ENCODE results near the gene COLQ. TPM values are rescaled to one million over a fixed set of nuclear protein-coding genes. Genes with fewer than 3 reads are reported as not detected.

The COLQ gene
- total and polyA plus RNA-seq, 4 donors = 0.27 to 2.6 (median 0.67) TPM

GRCh38 chr3:15498431-15499214 is 22.9 kb downstream of the COLQ start:
- no peaks in the 10 kb centered on the region for H3K4me1 ChIP-seq (ENCODE audit: control insufficient read depth in 4 of 4, insufficient read depth in 4 of 4, low read length in 3 of 4)
- H3K27ac ChIP-seq (ENCODE audit: low read depth in 1 of 2, low read length in 2 of 2) = no peak overlapping the region
- no peaks in the 10 kb centered on the region for H3K27me3 ChIP-seq (ENCODE audit: control insufficient read depth in 4 of 4, insufficient read depth in 4 of 4, low read length in 3 of 4)
- TF ChIP-seq RAD21 (IDR thresholded peaks at IDR 0.05) (no peak), HNF4G (IDR thresholded peaks at IDR 0.05) (no peak), ATF3 (IDR thresholded peaks at IDR 0.05) (no peak), JUND (IDR thresholded peaks at IDR 0.05) (no peak), YY1 (IDR thresholded peaks at IDR 0.05) (no peak)
- H3K9ac ChIP-seq (ENCODE audit: low read depth in 1 of 2, low read length in 2 of 2) = no peak overlapping the region
- no peak for DNase-seq (ENCODE audit: low spot score)
- WGBS = 88% methylated on average over 14 of the region's 14 CpGs
- no peaks in the 10 kb centered on the region for H3K9me3 ChIP-seq (ENCODE audit: control insufficient read depth in 4 of 4, low read length in 3 of 4)
- no peak overlapping the region for H3K4me3 ChIP-seq (ENCODE audit: low read depth in 1 of 3, low read length in 3 of 3)
- no peaks in the 10 kb centered on the region for H3K36me3 ChIP-seq (ENCODE audit: control insufficient read depth in 4 of 4, insufficient read depth in 3 of 4, low read depth in 1 of 4, low read length in 3 of 4)

- Histone ChIP-seq H3K4me1 (ENCODE audit: control insufficient read depth in 4 of 4, insufficient read depth in 4 of 4, low read length in 3 of 4) (no peaks in the 10 kb centered on the region), H3K9ac (ENCODE audit: low read depth in 1 of 2, low read length in 2 of 2) (no peak overlapping the region), H3K4me3 (ENCODE audit: low read depth in 1 of 3, low read length in 3 of 3) (no peak overlapping the region), H3K27ac (ENCODE audit: low read depth in 1 of 2, low read length in 2 of 2) (no peak overlapping the region), H3K36me3 (ENCODE audit: control insufficient read depth in 4 of 4, insufficient read depth in 3 of 4, low read depth in 1 of 4, low read length in 3 of 4) (no peaks in the 10 kb centered on the region), H3K27me3 (ENCODE audit: control insufficient read depth in 4 of 4, insufficient read depth in 4 of 4, low read length in 3 of 4) (no peaks in the 10 kb centered on the region), H3K9me3 (ENCODE audit: control insufficient read depth in 4 of 4, low read length in 3 of 4) (no peaks in the 10 kb centered on the region)
- no peak for TF ChIP-seq ZBTB33 (IDR thresholded peaks at IDR 0.05)
- no peak for TF ChIP-seq RAD21 (IDR thresholded peaks at IDR 0.05)
- TF ChIP-seq FOXA2 (IDR thresholded peaks at IDR 0.05) = no peak
- no peak for TF ChIP-seq FOXA1 (IDR thresholded peaks at IDR 0.05)
- TF ChIP-seq SP1 (IDR thresholded peaks at IDR 0.05) = no peak
- no peak for TF ChIP-seq REST (IDR thresholded peaks at IDR 0.05)
- TF ChIP-seq TAF1 (conservative IDR thresholded peaks at IDR 0.05) = no peak
- TF ChIP-seq ATF3 (IDR thresholded peaks at IDR 0.05) = no peak
- no peak for DNase-seq (ENCODE audit: low spot score)
- 93% methylated on average over 4 of the region's 4 CpGs for WGBS
These were observed 23.5 kb downstream of the COLQ start for GRCh38 chr3:15497964-15498363.

- no peak for DNase-seq (ENCODE audit: low spot score)
- TF ChIP-seq RAD21 (IDR thresholded peaks at IDR 0.05) = no peak
- H3K27ac ChIP-seq (ENCODE audit: low read depth in 1 of 2, low read length in 2 of 2) = no peak overlapping the region
These were observed 25.2 kb downstream of the COLQ start for GRCh38 chr3:15496341-15496664.

More at GRCh38 chr3:15496341-15496664, 25.2 kb downstream of the COLQ start:
- H3K9ac ChIP-seq (ENCODE audit: low read depth in 1 of 2, low read length in 2 of 2) = no peak overlapping the region
- WGBS = 93% methylated on average over 8 of the region's 8 CpGs
- H3K9me3 ChIP-seq (ENCODE audit: control insufficient read depth in 4 of 4, low read length in 3 of 4) = no peaks in the 10 kb centered on the region
- no peaks in the 10 kb centered on the region for H3K27me3 ChIP-seq (ENCODE audit: control insufficient read depth in 4 of 4, insufficient read depth in 4 of 4, low read length in 3 of 4)
- no peaks in the 10 kb centered on the region for H3K36me3 ChIP-seq (ENCODE audit: control insufficient read depth in 4 of 4, insufficient read depth in 3 of 4, low read depth in 1 of 4, low read length in 3 of 4)
- H3K4me3 ChIP-seq (ENCODE audit: low read depth in 1 of 3, low read length in 3 of 3) = no peak overlapping the region
- no peaks in the 10 kb centered on the region for H3K4me1 ChIP-seq (ENCODE audit: control insufficient read depth in 4 of 4, insufficient read depth in 4 of 4, low read length in 3 of 4)
